ENCODE data around the gene JAZF1.

Gene JAZF1

GRCh38 chr7:28165961-28166955 lies 14.3 kb downstream of the JAZF1 start:
- DNase-seq (ENCODE audit: low read depth, low spot score) = no peak

- no peak for DNase-seq (ENCODE audit: low read depth, low spot score)
Observed at GRCh38 chr7:28165261-28165660, 15.3 kb downstream of the JAZF1 start.

DNA sequence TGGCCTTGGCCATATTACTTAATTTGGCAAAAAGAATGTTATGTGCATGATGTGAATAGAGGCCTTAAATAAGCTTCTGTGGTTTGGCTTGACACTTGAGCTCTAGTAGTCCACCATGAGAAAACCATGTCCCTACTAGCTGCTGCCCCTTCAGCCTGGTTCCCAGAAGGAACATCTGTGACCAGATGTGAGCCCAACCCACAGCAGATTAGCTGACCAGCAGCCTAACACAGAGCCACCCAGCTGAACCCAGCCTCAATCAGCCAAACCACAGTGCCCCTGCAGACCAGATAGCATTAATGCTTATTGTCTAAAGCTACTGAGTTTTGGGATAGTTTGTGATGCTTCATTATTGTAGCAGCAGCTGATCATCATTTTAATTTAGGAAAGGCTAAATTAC lies 16.6 kb downstream of the JAZF1 start:
- DNase-seq (ENCODE audit: low read depth, low spot score) = no peak

- no peak for DNase-seq (ENCODE audit: low read depth, low spot score)
Observed at GRCh38 chr7:28161331-28161730, 19.3 kb downstream of the JAZF1 start.

GRCh38 chr7:28160551-28160991 lies 20.0 kb downstream of the JAZF1 start:
- no peak for DNase-seq (ENCODE audit: low read depth, low spot score)

DNA sequence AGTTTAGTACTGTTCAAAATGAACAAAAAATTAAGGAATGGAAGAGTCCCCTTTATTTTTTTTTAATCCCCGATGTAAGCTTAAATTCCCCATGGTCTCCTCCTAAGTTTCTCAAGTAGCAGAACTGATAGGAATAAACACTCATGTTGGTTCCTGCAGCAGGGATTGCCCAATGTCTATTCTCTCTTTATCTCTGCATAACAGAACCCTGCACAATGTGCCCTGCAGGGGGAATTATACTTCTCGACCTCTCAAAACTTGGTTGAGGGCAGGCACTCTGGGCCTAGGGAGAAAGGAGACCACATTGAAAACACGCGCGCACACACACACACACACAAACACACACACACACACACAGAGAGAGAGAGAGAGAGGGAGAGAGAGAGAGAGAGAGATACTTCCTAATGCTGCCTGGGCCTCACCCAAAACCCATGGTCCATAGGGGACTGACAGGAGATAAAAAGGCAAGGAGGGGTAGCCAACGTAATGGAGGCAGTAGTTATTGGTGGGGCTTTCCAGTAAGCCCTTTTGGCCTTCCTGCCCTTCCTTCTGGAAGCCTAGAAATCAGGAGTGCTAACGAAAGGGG lies 22.7 kb downstream of the JAZF1 start:
- DNase-seq (ENCODE audit: low read depth, low spot score) = no peak

GRCh38 chr7:28157076-28157745 lies 23.4 kb downstream of the JAZF1 start:
- DNase-seq (ENCODE audit: low read depth, low spot score) = no peak

- DNase-seq (ENCODE audit: low read depth, low spot score) = no peak
Observed at GRCh38 chr7:28156401-28156800, 24.2 kb downstream of the JAZF1 start.

DNA sequence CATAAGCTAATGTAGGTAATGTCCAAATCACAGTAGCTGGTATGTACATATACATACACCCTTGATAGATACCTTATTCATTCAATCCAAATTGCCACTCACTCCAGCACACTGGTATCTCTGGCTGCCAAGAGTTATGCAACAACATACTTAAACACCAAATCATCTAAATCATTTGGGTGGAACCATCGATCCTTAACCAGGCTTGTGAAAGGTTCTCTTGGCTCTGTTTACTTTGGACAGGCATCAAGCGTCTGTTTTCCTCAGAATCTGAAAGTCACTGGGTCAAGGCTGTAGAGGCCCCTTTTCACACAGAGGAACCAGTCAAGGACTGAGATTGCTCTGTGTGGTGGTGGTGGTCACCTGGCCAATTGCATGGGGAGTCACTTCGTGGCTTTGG lies 24.6 kb downstream of the JAZF1 start:
- DNase-seq (ENCODE audit: low read depth, low spot score) = no peak

DNA sequence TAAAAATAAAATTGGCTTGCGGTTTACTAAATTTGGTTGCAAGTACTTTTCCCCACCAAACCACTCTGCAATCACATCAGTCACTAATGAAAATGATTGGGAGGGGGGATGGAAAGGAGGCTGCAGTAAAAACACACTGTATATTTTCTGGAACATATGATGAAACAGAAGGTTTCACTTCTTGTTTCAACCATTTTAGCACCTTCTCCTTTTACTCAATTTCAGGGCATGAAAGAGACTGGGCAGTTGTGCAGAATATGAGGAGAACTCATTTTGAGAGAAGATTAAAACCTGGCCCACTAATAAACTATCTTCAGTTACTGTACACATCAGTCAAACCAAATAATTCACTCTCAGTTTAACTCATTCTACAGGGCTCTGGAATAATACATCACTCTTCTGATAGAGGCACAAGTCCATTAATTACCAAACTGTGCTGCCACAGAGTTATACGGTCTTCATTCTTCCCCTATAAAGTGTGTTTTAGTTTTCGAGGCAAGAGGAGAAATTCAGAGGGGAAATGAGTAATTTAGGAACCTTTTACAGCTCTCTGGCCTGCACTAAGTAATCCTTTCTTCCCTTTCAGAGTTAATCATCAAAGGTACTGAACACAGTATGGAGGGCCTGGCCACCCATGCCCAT lies 25.5 kb downstream of the JAZF1 start:
- DNase-seq (ENCODE audit: low read depth, low spot score) = no peak

GRCh38 chr7:28152594-28152993 lies 28.0 kb downstream of the JAZF1 start:
- no peak for DNase-seq (ENCODE audit: low read depth, low spot score)

- DNase-seq (ENCODE audit: low read depth, low spot score) = no peak
Observed at GRCh38 chr7:28151965-28152364, 28.6 kb downstream of the JAZF1 start.

GRCh38 chr7:28149291-28150101 lies 31.1 kb downstream of the JAZF1 start:
- no peak for DNase-seq (ENCODE audit: low read depth, low spot score)

GRCh38 chr7:28145931-28146330 lies 34.7 kb downstream of the JAZF1 start:
- DNase-seq (ENCODE audit: low read depth, low spot score) = no peak

GRCh38 chr7:28145090-28145626 lies 35.4 kb downstream of the JAZF1 start:
- DNase-seq (ENCODE audit: low read depth, low spot score) = no peak

DNA sequence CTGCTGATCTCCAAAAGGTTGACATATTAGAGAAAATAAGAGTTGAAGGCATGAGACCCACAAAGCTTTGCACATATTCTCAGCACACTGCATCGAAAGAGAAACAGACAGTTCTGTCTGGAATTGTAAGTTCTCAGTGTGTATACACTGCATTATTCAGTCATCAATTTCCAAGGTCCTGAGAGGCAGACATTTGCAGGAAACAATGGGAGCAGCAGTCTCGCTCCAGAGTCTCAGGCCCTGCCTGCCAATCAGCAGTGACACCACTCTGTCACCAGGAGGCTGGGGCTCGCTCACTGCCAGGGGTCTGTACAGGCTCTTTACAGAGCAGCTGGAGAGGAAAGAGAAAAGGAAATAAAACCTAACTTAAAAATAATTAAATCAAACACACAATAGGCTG lies 36.3 kb downstream of the JAZF1 start:
- peak; percentile 50 for DNase-seq (ENCODE audit: low read depth, low spot score)

- no peak for DNase-seq (ENCODE audit: low read depth, low spot score)
Observed at GRCh38 chr7:28142650-28143049, 37.9 kb downstream of the JAZF1 start.

DNA sequence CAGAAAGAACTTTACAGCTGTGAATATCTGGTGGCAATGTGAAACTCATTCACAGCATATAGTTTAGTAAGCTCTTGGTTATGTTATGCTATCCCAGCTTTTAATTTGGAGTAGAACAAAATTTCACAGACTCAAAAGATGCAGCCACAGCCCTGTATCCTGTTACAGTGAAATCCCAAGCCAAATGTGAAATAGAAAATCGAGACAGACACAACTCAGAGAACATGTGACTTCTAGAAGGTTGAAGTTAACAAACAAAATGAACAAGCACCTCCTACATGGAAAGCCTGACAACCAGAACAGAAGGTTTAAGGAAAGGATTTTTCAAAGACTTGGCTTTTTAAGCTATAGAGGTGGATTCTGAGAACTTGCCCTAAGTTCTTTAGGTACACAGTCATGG lies 39.6 kb downstream of the JAZF1 start:
- DNase-seq (ENCODE audit: low read depth, low spot score) = no peak

DNA sequence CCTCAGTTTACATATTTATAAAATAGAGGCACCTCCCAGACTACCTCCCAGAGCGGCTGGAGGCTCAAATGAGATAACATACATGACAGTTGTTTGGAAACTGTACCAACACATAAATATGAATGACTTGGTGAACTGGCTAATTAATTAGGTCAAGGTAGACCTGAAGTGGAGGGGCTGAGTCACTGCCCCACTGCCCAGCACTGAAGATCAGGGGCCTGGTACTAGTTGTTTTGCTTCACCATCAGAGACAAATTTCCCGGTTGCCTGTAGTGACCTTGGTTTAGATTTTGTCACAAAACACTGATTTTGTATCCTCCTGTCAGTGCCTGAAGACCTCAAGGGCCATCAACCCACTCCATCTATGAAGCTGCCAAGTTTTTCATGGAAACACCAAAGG lies 41.8 kb downstream of the JAZF1 start:
- DNase-seq (ENCODE audit: low read depth, low spot score) = no peak

GRCh38 chr7:28137463-28137862 lies 43.1 kb downstream of the JAZF1 start:
- no peak for DNase-seq (ENCODE audit: low read depth, low spot score)

- no peak for DNase-seq (ENCODE audit: low read depth, low spot score)
Observed at GRCh38 chr7:28136885-28137284, 43.7 kb downstream of the JAZF1 start.

All from ELF-1 (cell line).